A549 (cell line): ENCODE measurements around the gene DUSP19. TPM values are rescaled to one million over a fixed set of nuclear protein-coding genes. Genes with fewer than 3 reads are reported as not detected.

ENCODE experiments used
- ATAC-seq, 2 experiments: fragments of 200-7000 bp in 1 of 2; fragments of >200 bp in 1 of 2; cut with Nextera tagmentation in 1 of 2; cut with Tn5 transposase in 1 of 2; 3 replicates each; pipeline versions ENCODE4 v1.8.0 to v1.9.1; 2018 to 2020; ENCODE audit warnings: mild to moderate bottlenecking in 1 of 2, moderate library complexity in 1 of 2
- CTCF ChIA-PET: fragments of 300-600 bp; sonication (Branson Sonifier 250); formaldehyde crosslinking; extraction: SDS; loops from one replicate; lab custom pipeline; 2021; ENCODE audit warnings: antibody characterized with exemption, inconsistent platforms; lab: Yijun Ruan, JAX
- POLR2A ChIA-PET: fragments of 350-600 bp; formaldehyde crosslinking; extraction: SDS; loops from one replicate; lab custom pipeline; 2021; ENCODE audit warnings: antibody characterized with exemption, inconsistent platforms; lab: Yijun Ruan, JAX
- DNase-seq, 2 experiments: peaks; one replicate each; pipeline versions ENCODE4 v3.0.0 to v3.0.0-alpha.2; 2011 to 2016; ENCODE audit warnings: low read depth in 1 of 2, low spot score in 1 of 2
- FAIRE-seq: peaks from 2 replicates; lab custom pipeline; 2011; peaks lifted over from hg19 to GRCh38; lab: Jason Lieb, UNC
- H3K27ac ChIP-seq, 2 experiments: fragments of >200 bp; sonication (Bioruptor Twin); formaldehyde crosslinking; 3 replicates each; pipeline ENCODE4 v1.5.1; 2016 to 2017
- H3K4me1 ChIP-seq: fragments of >200 bp; sonication (Bioruptor Twin); formaldehyde crosslinking; 3 replicates; pipeline ENCODE4 v1.6.1; 2016
- H3K4me2 ChIP-seq: fragments of >200 bp; sonication (Bioruptor Twin); formaldehyde crosslinking; 3 replicates; pipeline ENCODE4 v1.6.1; 2016
- H3K4me3 ChIP-seq: fragments of >200 bp; sonication (Bioruptor Twin); formaldehyde crosslinking; 3 replicates; pipeline ENCODE4 v1.5.1; 2016
- H3K9me3 ChIP-seq: fragments of >200 bp; sonication (Bioruptor Twin); formaldehyde crosslinking; 3 replicates; pipeline ENCODE4 v1.6.1; 2016
- FOSB ChIP-seq: fragments of 250-450 bp; sonication (Bioruptor Pico); IDR thresholded peaks from 2 replicates; pipeline ENCODE4 v1.5.0; 2020; ENCODE audit warnings: mild to moderate bottlenecking, moderate library complexity
- FOSL2 ChIP-seq, 2 experiments: fragments of 450-650 bp in 1 of 2; fragments of >200 bp in 1 of 2; sonication (Bioruptor Twin) in 1 of 2; formaldehyde crosslinking; IDR thresholded peaks; 2 replicates each; pipeline versions ENCODE4 v1.5.0 to v1.6.1; 2016 to 2020; ENCODE audit warnings: mild to moderate bottlenecking in 1 of 2, moderate library complexity in 1 of 2
- FOXS1 ChIP-seq: fragments of 250-450 bp; sonication (Bioruptor Pico); IDR thresholded peaks from 2 replicates; pipeline ENCODE4 v1.5.0; 2020; ENCODE audit warnings: mild to moderate bottlenecking, moderate library complexity
- GATA3 ChIP-seq: IDR thresholded peaks from 2 replicates; pipeline ENCODE4 v1.6.1; 2012; ENCODE audit warnings: borderline replicate concordance
- HDAC2 ChIP-seq: fragments of 200-600 bp; sonication (generic); IDR thresholded peaks from 2 replicates; pipeline ENCODE4 v1.6.1; 2016
- HOXA7 ChIP-seq: fragments of 250-450 bp; sonication (Bioruptor Pico); IDR thresholded peaks from 2 replicates; pipeline ENCODE4 v1.5.0; 2020; ENCODE audit warnings: mild to moderate bottlenecking, moderate library complexity
- JUNB ChIP-seq: fragments of >200 bp; sonication (Bioruptor Twin); formaldehyde crosslinking; IDR thresholded peaks from 2 replicates; pipeline ENCODE4 v1.6.1; 2016
- KDM5A ChIP-seq: fragments of 200-600 bp; sonication (generic); IDR thresholded peaks from 2 replicates; pipeline ENCODE4 v1.6.1; 2016; ENCODE audit warnings: antibody characterized with exemption, mild to moderate bottlenecking
- MAFK ChIP-seq: fragments of 450-650 bp; IDR thresholded peaks from 2 replicates; pipeline ENCODE4 v1.6.1; 2014; ENCODE audit not compliant: partially characterized antibody
- MAZ ChIP-seq: fragments of 150-350 bp; IDR thresholded peaks from 2 replicates; pipeline ENCODE4 v1.6.1; 2014; ENCODE audit warnings: antibody characterized with exemption, low read depth, low read length, borderline replicate concordance
- MYC ChIP-seq: IDR thresholded peaks from 2 replicates; pipeline ENCODE4 v1.6.1; 2012; ENCODE audit warnings: mild to moderate bottlenecking, inconsistent platforms, low read length, improper control_type of control experiment, borderline replicate concordance
- NPAS2 ChIP-seq: fragments of 250-450 bp; sonication (Bioruptor Pico); IDR thresholded peaks from 2 replicates; pipeline ENCODE4 v1.8.0; 2022; ENCODE audit warnings: mild to moderate bottlenecking, moderate library complexity, borderline replicate concordance
- POLR2A ChIP-seq: IDR thresholded peaks from 2 replicates; pipeline ENCODE4 v1.6.1; 2012; ENCODE audit warnings: mild to moderate bottlenecking, low read length
- POLR2AphosphoS2 ChIP-seq: conservative IDR thresholded peaks from 2 replicates; pipeline ENCODE4 v1.6.1; 2012; ENCODE audit warnings: low read length, improper control_type of control experiment, inconsistent platforms
- RFX5 ChIP-seq: fragments of 450-650 bp; IDR thresholded peaks from 2 replicates; pipeline ENCODE4 v1.7.1; 2014; ENCODE audit warnings: antibody characterized with exemption, mild to moderate bottlenecking, moderate library complexity
- RNF2 ChIP-seq: fragments of 200-600 bp; sonication (generic); IDR thresholded peaks from 2 replicates; pipeline ENCODE4 v1.6.1; 2016; ENCODE audit warnings: low read depth, mild to moderate bottlenecking, antibody characterized with exemption, moderate library complexity, borderline replicate concordance
- SMC3 ChIP-seq: fragments of >200 bp; sonication (Bioruptor Twin); formaldehyde crosslinking; IDR thresholded peaks from 3 replicates; pipeline ENCODE4 v1.6.1; 2018; ENCODE audit warnings: inconsistent platforms
- SREBF2 ChIP-seq: fragments of 450-650 bp; IDR thresholded peaks from 2 replicates; pipeline ENCODE4 v1.6.1; 2014; ENCODE audit warnings: mild to moderate bottlenecking, moderate library complexity
- ZFP36 ChIP-seq: fragments of 450-650 bp; IDR thresholded peaks from 2 replicates; pipeline ENCODE4 v1.6.1; 2014; ENCODE audit warnings: borderline replicate concordance; ENCODE audit not compliant: partially characterized antibody
- WGBS: methylation state at CpG from one replicate; pipeline ENCODE4 v1.1.6; 2017; ENCODE audit errors: missing lambda C conversion rate; 5-methylcytosine and 5-hydroxymethylcytosine counted together
- polyA plus RNA-seq, 4 experiments: library from polyadenylated mRNA; depleted of rRNA in 3 of 4; stranded (reverse); fragments of >200 nt; fragmentation: RNase III in 1 of 4; extraction: RNeasy Plus Mini Kit Qiagen cat#74134 plus additional on column Dnase treatment in 1 of 4; gene quantifications; 2 replicates in 3 of 4; 3 replicates in 1 of 4; pipeline ENCODE4 v1.2.3, GENCODE V29; 2011 to 2017
- TF ChIP-seq, protein P1 (sequence below): fragments of 150-350 bp; IDR thresholded peaks from 2 replicates; pipeline ENCODE4 v1.6.1; 2014; ENCODE audit warnings: low read depth, mild to moderate bottlenecking, low read length
- TF ChIP-seq, protein P2 (sequence below): fragments of >200 bp; sonication (Bioruptor Twin); formaldehyde crosslinking; IDR thresholded peaks from 3 replicates; pipeline ENCODE4 v1.5.1; 2016
- TF ChIP-seq, protein P3 (sequence below): fragments of 250-450 bp; sonication (Bioruptor Pico); IDR thresholded peaks from 2 replicates; pipeline ENCODE4 v1.5.0; 2020; ENCODE audit warnings: low read depth, mild to moderate bottlenecking, moderate library complexity
- TF ChIP-seq, protein P4 (sequence below): IDR thresholded peaks from 2 replicates; pipeline ENCODE4 v1.6.1; 2012

The DUSP19 gene
- polyA plus RNA-seq, 2 of the 4 experiments (the other 2 are of a cell fraction): 1.2 to 4.4 TPM

DNA sequence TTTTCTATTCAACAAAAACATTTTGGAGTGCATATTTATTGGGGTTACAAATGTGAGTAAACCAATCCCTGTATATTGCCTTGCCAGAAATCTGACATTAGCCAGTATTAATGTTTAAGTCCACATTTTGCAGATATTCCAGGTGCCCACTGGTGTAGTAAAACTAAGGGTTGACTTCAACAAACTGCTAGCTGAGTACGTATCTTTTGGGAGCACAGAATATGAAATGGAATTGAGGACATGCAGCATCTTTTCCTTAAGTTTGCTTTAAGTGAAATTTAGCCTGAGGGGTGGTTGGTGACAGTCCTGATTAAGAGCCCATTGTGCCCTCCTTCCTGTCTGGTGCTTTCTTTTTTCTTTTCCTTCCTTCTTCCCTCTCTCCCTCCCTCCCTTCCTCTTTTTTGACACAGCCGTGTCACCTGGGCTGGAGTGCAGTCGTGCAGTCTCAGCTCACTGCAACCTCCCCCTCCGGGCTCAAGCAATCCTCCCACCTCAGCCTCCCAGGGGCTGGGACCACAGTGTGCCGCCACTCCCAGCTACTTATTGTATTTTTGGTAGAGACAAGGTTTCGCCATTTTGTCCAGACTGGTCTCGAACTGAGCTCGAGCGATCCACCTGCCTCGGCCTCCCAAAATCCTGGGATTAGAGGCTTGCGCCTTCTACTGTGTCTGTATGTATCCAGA lies 47.3 kb downstream of the DUSP19 start:
- Histone ChIP-seq H3K4me3 (peak overlapping the region; percentile 61), H3K27ac (peak overlapping the region; percentile 69 to 76; a peak in 5 of 6 replicates), H3K9me3 (no peaks in the 10 kb centered on the region), H3K4me2 (peak overlapping the region; percentile 90), H3K4me1 (peaks cover 29% of the 10 kb centered on the region)
- FAIRE-seq: no peak
- DNase-seq: no peak
- CTCF ChIA-PET: no interaction called here
- WGBS: 55% methylated on average over 11 of the region's 11 CpGs
- TF ChIP-seq, protein P1, sequence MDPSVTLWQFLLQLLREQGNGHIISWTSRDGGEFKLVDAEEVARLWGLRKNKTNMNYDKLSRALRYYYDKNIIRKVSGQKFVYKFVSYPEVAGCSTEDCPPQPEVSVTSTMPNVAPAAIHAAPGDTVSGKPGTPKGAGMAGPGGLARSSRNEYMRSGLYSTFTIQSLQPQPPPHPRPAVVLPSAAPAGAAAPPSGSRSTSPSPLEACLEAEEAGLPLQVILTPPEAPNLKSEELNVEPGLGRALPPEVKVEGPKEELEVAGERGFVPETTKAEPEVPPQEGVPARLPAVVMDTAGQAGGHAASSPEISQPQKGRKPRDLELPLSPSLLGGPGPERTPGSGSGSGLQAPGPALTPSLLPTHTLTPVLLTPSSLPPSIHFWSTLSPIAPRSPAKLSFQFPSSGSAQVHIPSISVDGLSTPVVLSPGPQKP: no peak
- TF ChIP-seq POLR2AphosphoS2 (no peak), SMC3 (no peak), GATA3 (no peak), FOSB (no peak), MAZ (no peak), NPAS2 (CRISPR knock-in tag) (no peak), MYC (no peak), RNF2 (no peak), HOXA7 (no peak), HDAC2 (no peak), JUNB (no peak), KDM5A (no peak), ZFP36 (no peak), RFX5 (no peak), POLR2A (no peak), SREBF2 (no peak)
- TF ChIP-seq, protein P2, sequence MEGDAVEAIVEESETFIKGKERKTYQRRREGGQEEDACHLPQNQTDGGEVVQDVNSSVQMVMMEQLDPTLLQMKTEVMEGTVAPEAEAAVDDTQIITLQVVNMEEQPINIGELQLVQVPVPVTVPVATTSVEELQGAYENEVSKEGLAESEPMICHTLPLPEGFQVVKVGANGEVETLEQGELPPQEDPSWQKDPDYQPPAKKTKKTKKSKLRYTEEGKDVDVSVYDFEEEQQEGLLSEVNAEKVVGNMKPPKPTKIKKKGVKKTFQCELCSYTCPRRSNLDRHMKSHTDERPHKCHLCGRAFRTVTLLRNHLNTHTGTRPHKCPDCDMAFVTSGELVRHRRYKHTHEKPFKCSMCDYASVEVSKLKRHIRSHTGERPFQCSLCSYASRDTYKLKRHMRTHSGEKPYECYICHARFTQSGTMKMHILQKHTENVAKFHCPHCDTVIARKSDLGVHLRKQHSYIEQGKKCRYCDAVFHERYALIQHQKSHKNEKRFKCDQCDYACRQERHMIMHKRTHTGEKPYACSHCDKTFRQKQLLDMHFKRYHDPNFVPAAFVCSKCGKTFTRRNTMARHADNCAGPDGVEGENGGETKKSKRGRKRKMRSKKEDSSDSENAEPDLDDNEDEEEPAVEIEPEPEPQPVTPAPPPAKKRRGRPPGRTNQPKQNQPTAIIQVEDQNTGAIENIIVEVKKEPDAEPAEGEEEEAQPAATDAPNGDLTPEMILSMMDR: no peak
- TF ChIP-seq, protein P3, sequence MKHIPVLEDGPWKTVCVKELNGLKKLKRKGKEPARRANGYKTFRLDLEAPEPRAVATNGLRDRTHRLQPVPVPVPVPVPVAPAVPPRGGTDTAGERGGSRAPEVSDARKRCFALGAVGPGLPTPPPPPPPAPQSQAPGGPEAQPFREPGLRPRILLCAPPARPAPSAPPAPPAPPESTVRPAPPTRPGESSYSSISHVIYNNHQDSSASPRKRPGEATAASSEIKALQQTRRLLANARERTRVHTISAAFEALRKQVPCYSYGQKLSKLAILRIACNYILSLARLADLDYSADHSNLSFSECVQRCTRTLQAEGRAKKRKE: no peak
- POLR2A ChIA-PET: interaction anchor here (0.6 kb wide), 1 partner anchor 49 kb away, joined by 3 read pairs; no protein-coding TSS in a partner anchor
- no peak for ATAC-seq

DNA sequence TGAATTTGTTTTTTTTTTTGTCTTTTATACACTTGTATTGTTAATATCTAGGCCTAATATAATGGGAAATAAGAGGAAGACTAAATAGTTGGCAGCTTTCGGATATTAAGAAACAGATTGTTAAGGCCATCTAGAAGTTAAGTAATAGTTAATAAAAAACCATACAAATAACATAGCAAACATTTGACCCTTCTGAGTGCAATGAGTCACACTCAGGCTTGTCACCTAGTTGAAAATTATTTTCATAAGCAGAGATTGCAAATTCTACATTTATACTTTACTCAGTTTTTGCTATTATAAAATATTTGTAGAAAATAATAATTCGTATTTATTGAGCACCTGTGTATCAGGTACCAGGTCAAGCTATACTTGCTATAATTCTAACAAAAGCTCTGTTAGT lies 48.1 kb downstream of the DUSP19 start:
- DNase-seq (no peak), FAIRE-seq (no peak), ATAC-seq (no peak)
- WGBS: 33% methylated on average over 2 of the region's 2 CpGs
- Histone ChIP-seq H3K4me1 (peaks cover 29% of the 10 kb centered on the region), H3K4me2 (peak overlapping the region; percentile 90), H3K4me3 (peak overlapping the region; percentile 61; the same call in 2 of the 3 replicates), H3K9me3 (no peaks in the 10 kb centered on the region), H3K27ac (no peak overlapping the region)
- TF ChIP-seq FOSL2 (IDR thresholded peaks at IDR 0.05) (0 out of 2 replicates have a peak, but pooled peaks have one; percentile 31), FOSL2 (CRISPR knock-in tag; IDR thresholded peaks at IDR 0.05) (peak; percentile 56), FOXS1 (CRISPR knock-in tag) (no peak), MAFK (no peak)
- TF ChIP-seq, protein P4, sequence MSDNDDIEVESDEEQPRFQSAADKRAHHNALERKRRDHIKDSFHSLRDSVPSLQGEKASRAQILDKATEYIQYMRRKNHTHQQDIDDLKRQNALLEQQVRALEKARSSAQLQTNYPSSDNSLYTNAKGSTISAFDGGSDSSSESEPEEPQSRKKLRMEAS: no peak
- ChIA-PET POLR2A (no interaction called here), CTCF (no interaction called here)
